ENCODE measurements around the gene ANTKMT.

DNA sequence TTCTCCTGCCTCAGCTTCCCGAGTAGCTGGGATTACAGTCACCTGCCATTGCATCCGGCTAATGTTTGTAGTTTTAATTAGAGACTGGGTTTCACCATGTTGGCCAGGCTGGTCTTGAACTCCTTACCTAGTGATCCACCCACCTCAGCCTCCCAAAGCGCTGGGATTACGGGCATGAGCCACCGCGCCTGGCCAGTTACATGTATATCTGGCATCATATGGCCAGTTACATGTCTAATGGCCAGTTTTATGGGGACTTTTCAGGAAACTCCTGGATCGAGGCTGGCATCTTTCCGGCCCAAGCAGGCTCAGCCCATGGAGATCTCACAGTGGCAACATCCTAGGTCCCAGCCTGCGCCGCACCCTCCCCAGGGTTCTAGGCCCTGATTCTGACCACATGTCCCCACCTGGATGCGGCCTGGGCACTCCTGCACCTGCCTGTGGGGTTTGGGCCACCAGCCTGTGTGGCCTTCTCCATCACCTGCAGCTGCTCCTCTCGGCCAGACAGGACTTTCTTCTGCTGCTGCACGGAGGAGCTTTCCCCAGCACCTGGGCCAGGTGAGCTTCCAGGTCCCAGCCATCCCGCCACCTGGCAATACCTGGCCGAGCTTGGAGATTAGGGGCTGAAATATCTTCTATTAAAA lies 21.2 kb downstream of the ANTKMT start:
- no peak for TF ChIP-seq CTCF (IDR thresholded peaks at IDR 0.05)
- no peak for TF ChIP-seq POLR2A (IDR thresholded peaks at IDR 0.05)

All from breast epithelium (tissue), 3 donors.